Measurements from ENCODE around the gene CBLC. TPM values are rescaled to one million over a fixed set of nuclear protein-coding genes. Genes with fewer than 3 reads are reported as not detected.

CBLC gene
- total RNA-seq, 6 donors from 2014 or later, result 2.9 to 10.5 (median 4.5) TPM

- H3K27ac ChIP-seq, result no peak overlapping the region
- peaks cover 6 to 35% (median 17%) of the 10 kb centered on the region in 4 donors for H3K36me3 ChIP-seq
- no peak for TF ChIP-seq EP300 (IDR thresholded peaks at IDR 0.05)
- no peak for TF ChIP-seq POLR2AphosphoS5 (IDR thresholded peaks at IDR 0.05)
- no peak for TF ChIP-seq POLR2A (IDR thresholded peaks at IDR 0.05)
- TF ChIP-seq, protein P1, sequence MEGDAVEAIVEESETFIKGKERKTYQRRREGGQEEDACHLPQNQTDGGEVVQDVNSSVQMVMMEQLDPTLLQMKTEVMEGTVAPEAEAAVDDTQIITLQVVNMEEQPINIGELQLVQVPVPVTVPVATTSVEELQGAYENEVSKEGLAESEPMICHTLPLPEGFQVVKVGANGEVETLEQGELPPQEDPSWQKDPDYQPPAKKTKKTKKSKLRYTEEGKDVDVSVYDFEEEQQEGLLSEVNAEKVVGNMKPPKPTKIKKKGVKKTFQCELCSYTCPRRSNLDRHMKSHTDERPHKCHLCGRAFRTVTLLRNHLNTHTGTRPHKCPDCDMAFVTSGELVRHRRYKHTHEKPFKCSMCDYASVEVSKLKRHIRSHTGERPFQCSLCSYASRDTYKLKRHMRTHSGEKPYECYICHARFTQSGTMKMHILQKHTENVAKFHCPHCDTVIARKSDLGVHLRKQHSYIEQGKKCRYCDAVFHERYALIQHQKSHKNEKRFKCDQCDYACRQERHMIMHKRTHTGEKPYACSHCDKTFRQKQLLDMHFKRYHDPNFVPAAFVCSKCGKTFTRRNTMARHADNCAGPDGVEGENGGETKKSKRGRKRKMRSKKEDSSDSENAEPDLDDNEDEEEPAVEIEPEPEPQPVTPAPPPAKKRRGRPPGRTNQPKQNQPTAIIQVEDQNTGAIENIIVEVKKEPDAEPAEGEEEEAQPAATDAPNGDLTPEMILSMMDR (IDR thresholded peaks at IDR 0.05), result no peak
- H3K4me3 ChIP-seq, result no peak overlapping the region
- DNase-seq, result peak in 1 of 2 donors; percentile 84
- H3K9me3 ChIP-seq, result no peaks in the 10 kb centered on the region
- no peak for ATAC-seq (ENCODE audit: low FRiP score in 2 of 2)
- H3K27me3 ChIP-seq, result no peaks in the 10 kb centered on the region
- 87 to 90% methylated on average over 28 to 37 of the region's 38 CpGs for WGBS, 2 donors
- peaks cover 22 to 25% (median 24%) of the 10 kb centered on the region in 4 donors for H3K4me1 ChIP-seq
These were observed 35.6 kb downstream of the CBLC start for GRCh38 chr19:44813070-44813840.

- ATAC-seq (ENCODE audit: low FRiP score in 2 of 2) (no peak), DNase-seq (no peak)
- H3K27me3 ChIP-seq, result no peaks in the 10 kb centered on the region
- no peak overlapping the region for H3K27ac ChIP-seq
- TF ChIP-seq POLR2AphosphoS5 (IDR thresholded peaks at IDR 0.05) (no peak), POLR2A (IDR thresholded peaks at IDR 0.05) (no peak)
- TF ChIP-seq, protein P1 (IDR thresholded peaks at IDR 0.05), result no peak
- no peak overlapping the region for H3K4me3 ChIP-seq
- WGBS, 2 donors, result 91 to 95% methylated on average over 14 to 16 of the region's 16 CpGs
- H3K9me3 ChIP-seq, result no peaks in the 10 kb centered on the region
- peaks cover 6 to 41% (median 18%) of the 10 kb centered on the region in 4 donors for H3K36me3 ChIP-seq
- peaks cover 17 to 19% (median 18%) of the 10 kb centered on the region in 4 donors for H3K4me1 ChIP-seq
These were observed 36.3 kb downstream of the CBLC start for GRCh38 chr19:44813841-44814470.

DNA sequence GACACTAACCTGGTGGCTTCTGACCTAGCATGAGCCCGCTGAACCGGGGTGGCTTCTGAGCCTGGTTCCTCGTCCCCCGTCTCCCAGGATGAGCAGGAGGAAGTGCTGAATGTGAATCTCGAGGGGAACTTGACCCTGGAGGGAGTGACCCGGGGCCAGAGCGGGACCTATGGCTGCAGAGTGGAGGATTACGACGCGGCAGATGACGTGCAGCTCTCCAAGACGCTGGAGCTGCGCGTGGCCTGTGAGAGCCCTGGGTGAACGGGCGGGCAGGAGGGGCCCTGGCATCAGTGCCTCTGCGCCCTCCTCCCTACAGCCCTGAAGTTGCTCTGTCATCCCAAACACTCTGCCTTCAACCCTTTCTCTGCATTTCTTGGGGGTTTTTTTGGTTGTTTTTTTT lies 36.8 kb downstream of the CBLC start:
- H3K4me1 ChIP-seq, result peaks cover 12 to 13% (median 13%) of the 10 kb centered on the region in 4 donors
- no peak for ATAC-seq (ENCODE audit: low FRiP score in 2 of 2)
- no peak overlapping the region for H3K27ac ChIP-seq
- no peak for DNase-seq
- 87 to 90% methylated on average over 17 of the region's 17 CpGs for WGBS, 2 donors
- no peak overlapping the region for H3K4me3 ChIP-seq
- no peaks in the 10 kb centered on the region for H3K9me3 ChIP-seq
- peaks cover 6 to 47% (median 21%) of the 10 kb centered on the region in 4 donors for H3K36me3 ChIP-seq
- no peak for TF ChIP-seq EP300 (IDR thresholded peaks at IDR 0.05)
- TF ChIP-seq POLR2AphosphoS5 (IDR thresholded peaks at IDR 0.05), result no peak
- TF ChIP-seq POLR2A (IDR thresholded peaks at IDR 0.05), result no peak
- TF ChIP-seq, protein P1 (IDR thresholded peaks at IDR 0.05), result no peak
- no peaks in the 10 kb centered on the region for H3K27me3 ChIP-seq

- Histone ChIP-seq H3K27ac (no peak overlapping the region), H3K9me3 (no peaks in the 10 kb centered on the region), H3K4me3 (no peak overlapping the region), H3K27me3 (no peaks in the 10 kb centered on the region), H3K4me1 (peaks cover 4 to 12% (median 5%) of the 10 kb centered on the region in 4 donors), H3K36me3 (peaks cover 6 to 48% (median 21%) of the 10 kb centered on the region in 4 donors)
- DNase-seq (no peak), ATAC-seq (ENCODE audit: low FRiP score in 2 of 2) (no peak)
- WGBS, 2 donors, result 65 to 83% methylated on average over 2 of the region's 2 CpGs
- no peak for TF ChIP-seq EP300 (IDR thresholded peaks at IDR 0.05)
- no peak for TF ChIP-seq POLR2A (IDR thresholded peaks at IDR 0.05)
- TF ChIP-seq, protein P1 (IDR thresholded peaks at IDR 0.05), result no peak
- TF ChIP-seq POLR2AphosphoS5 (IDR thresholded peaks at IDR 0.05), result no peak
These were observed 38.6 kb downstream of the CBLC start for GRCh38 chr19:44816301-44816700.

All from upper lobe of left lung (tissue), 6 donors.